Tibial nerve (tissue), 4 donors: ENCODE results near the gene HID1. TPM values are rescaled to one million over a fixed set of nuclear protein-coding genes. Genes with fewer than 3 reads are reported as not detected.

Experiments
- DNase-seq, 2 donors: peaks; one replicate each; pipeline ENCODE4 v3.0.0-alpha.2; 2019; ENCODE audit warnings: low spot score in 2 of 2
- H3K27ac ChIP-seq, 4 donors: fragments of 200-600 bp; sonication (generic) in 3 of 4; one replicate each; pipeline ENCODE4 v1.5.1; 2017 to 2019; ENCODE audit warnings: mild to moderate bottlenecking in 1 of 4
- H3K27me3 ChIP-seq, 2 donors: fragments of 200-600 bp; sonication (generic) in 1 of 2; one replicate each; pipeline versions ENCODE4 v1.5.1 to v1.6.0; 2017 to 2019
- H3K36me3 ChIP-seq, 3 donors: fragments of 200-600 bp; sonication (generic); one replicate each; pipeline ENCODE4 v1.5.1; 2018 to 2019
- H3K4me1 ChIP-seq, 4 donors: fragments of 200-600 bp; sonication (generic) in 3 of 4; one replicate each; pipeline ENCODE4 v1.5.1; 2017 to 2019
- H3K4me3 ChIP-seq, 4 donors: fragments of 200-600 bp; sonication (generic) in 3 of 4; one replicate each; pipeline ENCODE4 v1.5.1; 2017 to 2019; ENCODE audit warnings: mild to moderate bottlenecking in 1 of 4, moderate library complexity in 1 of 4
- H3K9me3 ChIP-seq, 4 donors: fragments of 200-600 bp; sonication (generic) in 3 of 4; one replicate each; pipeline ENCODE4 v1.5.1; 2017 to 2019
- EP300 ChIP-seq, 2 donors: sonication (generic); formaldehyde crosslinking; IDR thresholded peaks; one replicate each; pipeline ENCODE4 v1.6.1; 2017; ENCODE audit warnings: antibody characterized with exemption in 2 of 2, mild to moderate bottlenecking in 1 of 2
- POLR2A ChIP-seq, 2 donors: fragments of 450-650 bp; IDR thresholded peaks; one replicate each; pipeline ENCODE4 v1.6.1; 2017; ENCODE audit warnings: antibody characterized with exemption in 2 of 2, mild to moderate bottlenecking in 2 of 2, moderate library complexity in 2 of 2
- WGBS, 2 donors: methylation state at CpG; one replicate each; pipeline ENCODE4 v1.1.5; 2018; 5-methylcytosine and 5-hydroxymethylcytosine counted together
- total RNA-seq, 4 donors: library from RNA; depleted of rRNA; stranded (reverse); fragments of >200 nt; gene quantifications; one replicate each; pipeline ENCODE4 v1.1.0, GENCODE V29; 2016
- TF ChIP-seq, protein P1 (sequence below), 5 experiments: fragments of 200-600 bp in 3 of 5; fragments of 450-650 bp in 2 of 5; sonication (generic) in 3 of 5; IDR thresholded peaks; one replicate each; pipeline ENCODE4 v1.5.1; 2016 to 2019; ENCODE audit warnings: antibody characterized with exemption in 5 of 5, mild to moderate bottlenecking in 3 of 5, moderate library complexity in 2 of 5

The HID1 gene, protein sequence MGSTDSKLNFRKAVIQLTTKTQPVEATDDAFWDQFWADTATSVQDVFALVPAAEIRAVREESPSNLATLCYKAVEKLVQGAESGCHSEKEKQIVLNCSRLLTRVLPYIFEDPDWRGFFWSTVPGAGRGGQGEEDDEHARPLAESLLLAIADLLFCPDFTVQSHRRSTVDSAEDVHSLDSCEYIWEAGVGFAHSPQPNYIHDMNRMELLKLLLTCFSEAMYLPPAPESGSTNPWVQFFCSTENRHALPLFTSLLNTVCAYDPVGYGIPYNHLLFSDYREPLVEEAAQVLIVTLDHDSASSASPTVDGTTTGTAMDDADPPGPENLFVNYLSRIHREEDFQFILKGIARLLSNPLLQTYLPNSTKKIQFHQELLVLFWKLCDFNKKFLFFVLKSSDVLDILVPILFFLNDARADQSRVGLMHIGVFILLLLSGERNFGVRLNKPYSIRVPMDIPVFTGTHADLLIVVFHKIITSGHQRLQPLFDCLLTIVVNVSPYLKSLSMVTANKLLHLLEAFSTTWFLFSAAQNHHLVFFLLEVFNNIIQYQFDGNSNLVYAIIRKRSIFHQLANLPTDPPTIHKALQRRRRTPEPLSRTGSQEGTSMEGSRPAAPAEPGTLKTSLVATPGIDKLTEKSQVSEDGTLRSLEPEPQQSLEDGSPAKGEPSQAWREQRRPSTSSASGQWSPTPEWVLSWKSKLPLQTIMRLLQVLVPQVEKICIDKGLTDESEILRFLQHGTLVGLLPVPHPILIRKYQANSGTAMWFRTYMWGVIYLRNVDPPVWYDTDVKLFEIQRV
- total RNA-seq: 10 to 100 TPM in 1 of 4 donors, 1 to 10 TPM in 3; 5.7 to 11.6 (median 8.9) TPM

DNA sequence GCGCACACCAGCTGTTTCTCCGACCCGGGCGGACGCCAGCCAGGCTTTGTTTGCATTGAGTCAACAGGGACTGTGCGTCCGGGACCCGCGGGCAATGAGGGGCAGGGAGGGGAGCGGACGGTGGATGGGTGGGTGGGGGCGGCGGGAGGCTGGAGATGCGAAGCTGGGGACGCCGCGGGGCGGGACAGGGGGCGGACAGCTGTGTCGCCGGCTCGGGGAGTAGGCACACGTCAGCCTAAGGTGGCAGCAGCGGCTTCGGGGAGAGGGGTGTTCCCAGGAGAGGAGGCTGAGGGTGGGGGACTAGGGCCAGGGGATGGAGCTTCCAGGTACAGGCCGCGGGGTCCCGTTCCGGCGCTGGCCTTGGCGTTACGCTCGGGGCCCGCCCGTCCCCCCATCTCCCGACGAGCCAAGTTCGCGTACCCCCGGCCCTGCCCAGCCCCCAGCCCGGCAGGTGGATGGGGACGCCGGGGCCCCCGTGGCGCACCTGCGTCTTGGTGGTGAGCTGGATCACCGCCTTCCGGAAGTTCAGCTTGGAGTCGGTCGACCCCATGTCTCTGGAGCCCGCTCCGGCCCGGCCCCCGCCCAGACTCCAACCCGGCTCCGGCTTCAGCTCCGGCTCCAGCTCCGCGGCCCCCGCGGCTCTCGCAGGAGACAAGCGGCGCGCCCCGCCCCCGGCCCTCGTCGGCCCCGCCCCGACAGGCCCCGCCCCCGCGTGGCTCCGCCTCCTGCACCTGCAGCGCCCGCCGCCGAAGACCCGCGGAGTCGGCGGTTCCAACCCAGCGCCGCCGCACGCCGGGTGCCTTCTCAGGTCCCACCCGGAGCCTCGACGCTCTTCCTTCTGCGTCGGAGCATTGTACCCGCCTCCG is at the start of gene HID1:
TSS of gene HID1 (minus strand) at position 653 of the 866 bp plus-strand sequence. CDS start at position 550, 103 bp downstream.
- no peaks in the 10 kb centered on the region for H3K36me3 ChIP-seq
- H3K4me1 ChIP-seq: peaks cover 0 to 16% (median 11%) of the 10 kb centered on the region in 4 donors
- peak within 1 kb of the TSS in 2 of 4 donors; percentile 14 to 66 for H3K27ac ChIP-seq
- 2 to 7% methylated on average over 55 to 61 of the region's 95 CpGs for WGBS, 2 donors
- H3K9me3 ChIP-seq: no peaks in the 10 kb centered on the region
- peak within 1 kb of the TSS; percentile 32 to 55 (median 44) for H3K4me3 ChIP-seq
- peaks cover 0 to 36% of the 10 kb centered on the region in 2 donors for H3K27me3 ChIP-seq
- no peak for TF ChIP-seq POLR2A (IDR thresholded peaks at IDR 0.05)
- TF ChIP-seq, protein P1, sequence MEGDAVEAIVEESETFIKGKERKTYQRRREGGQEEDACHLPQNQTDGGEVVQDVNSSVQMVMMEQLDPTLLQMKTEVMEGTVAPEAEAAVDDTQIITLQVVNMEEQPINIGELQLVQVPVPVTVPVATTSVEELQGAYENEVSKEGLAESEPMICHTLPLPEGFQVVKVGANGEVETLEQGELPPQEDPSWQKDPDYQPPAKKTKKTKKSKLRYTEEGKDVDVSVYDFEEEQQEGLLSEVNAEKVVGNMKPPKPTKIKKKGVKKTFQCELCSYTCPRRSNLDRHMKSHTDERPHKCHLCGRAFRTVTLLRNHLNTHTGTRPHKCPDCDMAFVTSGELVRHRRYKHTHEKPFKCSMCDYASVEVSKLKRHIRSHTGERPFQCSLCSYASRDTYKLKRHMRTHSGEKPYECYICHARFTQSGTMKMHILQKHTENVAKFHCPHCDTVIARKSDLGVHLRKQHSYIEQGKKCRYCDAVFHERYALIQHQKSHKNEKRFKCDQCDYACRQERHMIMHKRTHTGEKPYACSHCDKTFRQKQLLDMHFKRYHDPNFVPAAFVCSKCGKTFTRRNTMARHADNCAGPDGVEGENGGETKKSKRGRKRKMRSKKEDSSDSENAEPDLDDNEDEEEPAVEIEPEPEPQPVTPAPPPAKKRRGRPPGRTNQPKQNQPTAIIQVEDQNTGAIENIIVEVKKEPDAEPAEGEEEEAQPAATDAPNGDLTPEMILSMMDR (IDR thresholded peaks at IDR 0.05): no peak
- TF ChIP-seq EP300 (IDR thresholded peaks at IDR 0.05): no peak
- DNase-seq: no peak

DNA sequence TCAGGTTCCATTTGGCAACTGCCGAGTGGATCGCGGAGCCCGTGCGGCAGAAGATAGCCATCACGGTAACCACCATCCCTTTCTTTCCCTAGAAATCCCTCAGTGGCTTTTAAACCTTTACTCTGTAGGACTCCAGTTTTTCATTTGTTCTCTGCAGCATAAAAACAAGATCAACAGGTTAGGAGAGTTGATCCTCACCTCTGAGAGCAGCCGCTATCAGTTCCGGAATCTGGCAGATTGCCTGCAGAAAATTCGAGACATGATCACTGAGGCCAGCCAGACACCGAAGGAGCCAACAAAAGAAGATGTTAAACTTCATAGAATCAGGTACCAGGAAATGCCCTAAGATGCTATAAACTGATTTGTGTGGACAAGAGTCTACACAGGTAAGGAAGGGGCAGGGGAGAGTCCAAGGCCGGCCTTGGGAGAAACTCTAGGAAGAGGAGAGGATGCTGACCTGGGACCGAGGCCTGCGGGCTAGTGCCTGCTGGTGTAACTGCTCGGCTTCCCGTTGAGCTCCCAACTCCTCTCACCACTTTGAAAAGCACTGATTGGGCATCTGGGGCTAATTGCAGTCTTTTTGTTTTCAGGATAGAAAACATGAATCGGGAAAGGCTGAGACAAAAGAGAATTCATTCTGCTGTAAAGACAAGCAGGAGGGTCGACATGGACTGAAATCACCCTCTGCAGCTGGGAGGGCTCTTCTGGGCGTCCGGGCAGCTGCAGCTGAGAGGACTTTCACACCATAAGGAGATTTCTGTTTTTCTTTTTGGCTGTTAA is 48.0 kb upstream of the HID1 start:
- TF ChIP-seq EP300 (IDR thresholded peaks at IDR 0.05) (no peak), POLR2A (IDR thresholded peaks at IDR 0.05) (no peak)
- TF ChIP-seq, protein P1 (IDR thresholded peaks at IDR 0.05): no peak
- H3K27me3 ChIP-seq: no peaks in the 10 kb centered on the region
- peaks cover 4 to 66% (median 23%) of the 10 kb centered on the region in 3 donors for H3K36me3 ChIP-seq
- no peaks in the 10 kb centered on the region for H3K9me3 ChIP-seq
- DNase-seq: no peak
- no peak overlapping the region for H3K4me3 ChIP-seq
- H3K27ac ChIP-seq: peak overlapping the region in 2 of 4 donors; percentile 57 to 70
- 78 to 79% methylated on average over 19 of the region's 19 CpGs for WGBS, 2 donors
- H3K4me1 ChIP-seq: peaks cover 0 to 13% (median 0%) of the 10 kb centered on the region in 4 donors

DNA sequence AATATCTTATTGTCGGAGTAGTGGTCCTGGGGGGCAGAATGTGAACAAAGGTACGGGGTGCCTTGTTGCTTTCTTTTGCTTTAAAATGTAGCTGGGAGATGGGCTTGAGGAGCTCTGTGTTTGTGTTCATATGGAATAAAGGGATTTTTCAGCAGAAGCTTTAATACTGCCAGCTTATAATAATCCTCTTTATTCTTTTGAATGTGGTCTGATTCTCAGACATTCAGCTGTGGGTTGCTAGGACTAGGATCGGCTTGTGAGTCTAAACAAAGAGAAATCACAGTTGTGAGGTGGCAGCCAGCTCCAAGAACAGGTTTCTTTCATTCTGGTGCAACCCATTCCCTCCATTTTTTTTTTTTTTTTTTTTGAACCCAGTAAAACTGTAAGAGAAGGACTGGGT is 47.2 kb upstream of the HID1 start:
- WGBS, 2 donors: 39 to 58% methylated on average over 3 of the region's 3 CpGs
- Histone ChIP-seq H3K27ac (peak overlapping the region in 3 of 4 donors; percentile 32 to 70 (median 57)), H3K36me3 (peaks cover 4 to 72% (median 23%) of the 10 kb centered on the region in 3 donors)

DNA sequence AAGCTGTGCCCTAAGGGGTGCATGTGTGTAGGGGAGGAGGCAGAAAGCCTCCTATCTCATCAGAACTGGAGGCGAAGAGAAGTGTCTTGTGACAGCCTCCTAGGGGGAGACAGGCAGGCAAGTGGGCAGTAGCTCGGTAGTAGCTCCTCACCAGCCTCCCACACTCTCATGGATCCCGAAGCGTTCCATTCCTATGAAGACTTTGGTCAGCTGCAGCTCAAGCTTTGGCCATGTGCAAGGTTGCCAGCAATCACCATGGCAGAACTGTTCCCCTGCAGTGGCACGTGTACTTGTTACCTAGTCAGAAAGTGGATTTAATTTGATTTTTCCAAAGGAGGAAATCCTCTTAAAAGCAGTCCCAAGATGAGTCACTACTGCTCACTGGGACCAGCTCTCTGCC is 46.6 kb upstream of the HID1 start:
- Histone ChIP-seq H3K36me3 (peaks cover 4 to 72% (median 23%) of the 10 kb centered on the region in 3 donors), H3K4me3 (no peak overlapping the region), H3K4me1 (peaks cover 0 to 21% (median 0%) of the 10 kb centered on the region in 4 donors), H3K27ac (peak overlapping the region in 3 of 4 donors; percentile 32 to 70 (median 57)), H3K27me3 (no peaks in the 10 kb centered on the region), H3K9me3 (no peaks in the 10 kb centered on the region)
- DNase-seq: no peak
- WGBS, 2 donors: 34 to 40% methylated on average over 4 to 5 of the region's 5 CpGs
- TF ChIP-seq POLR2A (IDR thresholded peaks at IDR 0.05): no peak
- TF ChIP-seq, protein P1 (IDR thresholded peaks at IDR 0.05): no peak
- TF ChIP-seq EP300 (IDR thresholded peaks at IDR 0.05): no peak

More for the DNA sequence above, 47.2 kb upstream of the HID1 start:
- TF ChIP-seq EP300 (IDR thresholded peaks at IDR 0.05): no peak
- TF ChIP-seq POLR2A (IDR thresholded peaks at IDR 0.05): no peak
- TF ChIP-seq, protein P1 (IDR thresholded peaks at IDR 0.05): no peak
- no peaks in the 10 kb centered on the region for H3K9me3 ChIP-seq
- DNase-seq: no peak
- H3K4me1 ChIP-seq: peaks cover 0 to 15% (median 0%) of the 10 kb centered on the region in 4 donors
- no peaks in the 10 kb centered on the region for H3K27me3 ChIP-seq
- H3K4me3 ChIP-seq: no peak overlapping the region
